Tibial artery (tissue), 4 donors: ENCODE results near the gene NGDN.

Experiments
- DNase-seq, 2 donors: peaks; one replicate each; pipeline ENCODE4 v3.0.0-alpha.2; 2019
- H3K27ac ChIP-seq, 2 donors: fragments of 200-600 bp; sonication (generic) in 1 of 2; 1 replicate in 1 of 2; 2 replicates in 1 of 2; pipeline ENCODE4 v1.5.1; 2018 to 2019; ENCODE audit warnings: mild to moderate bottlenecking in 1 of 2
- H3K27me3 ChIP-seq, 2 donors: fragments of 200-600 bp; sonication (generic) in 1 of 2; one replicate each; pipeline versions ENCODE4 v1.5.1 to v1.6.0; 2016 to 2019
- H3K36me3 ChIP-seq, 3 donors: fragments of 200-600 bp; sonication (generic) in 2 of 3; one replicate each; pipeline ENCODE4 v1.5.1; 2016 to 2019; ENCODE audit warnings: mild to moderate bottlenecking in 2 of 3
- H3K4me1 ChIP-seq, 4 donors: fragments of 200-600 bp; sonication (generic) in 2 of 4; 1 replicate in 3 of 4; 2 replicates in 1 of 4; pipeline ENCODE4 v1.5.1; 2016 to 2019
- H3K4me3 ChIP-seq, 2 donors: fragments of 200-600 bp; sonication (generic) in 1 of 2; 1 replicate in 1 of 2; 2 replicates in 1 of 2; pipeline ENCODE4 v1.5.1; 2018 to 2019; ENCODE audit warnings: mild to moderate bottlenecking in 2 of 2
- H3K9me3 ChIP-seq, 3 donors: fragments of 200-600 bp; sonication (generic) in 1 of 3; one replicate each; pipeline ENCODE4 v1.5.1; 2016 to 2019
- CTCF ChIP-seq, 2 experiments: fragments of 200-600 bp in 1 of 2; fragments of 450-650 bp in 1 of 2; IDR thresholded peaks; one replicate each; pipeline ENCODE4 v1.5.1; 2017 to 2019; ENCODE audit warnings: antibody characterized with exemption in 2 of 2, mild to moderate bottlenecking in 1 of 2, moderate library complexity in 1 of 2
- intact Hi-C: fragments of 100-400 bp; cut with DNase I; formaldehyde crosslinking; loops from one replicate; pipeline ENCODE4 v1.15.0; 2023; ENCODE audit warnings: low total_unique reads

NGDN gene

GRCh38 chr14:23430016-23430722 lies 39.3 kb upstream of the NGDN start:
- no peaks in the 10 kb centered on the region for H3K36me3 ChIP-seq
- H3K9me3 ChIP-seq, result no peaks in the 10 kb centered on the region
- H3K27ac ChIP-seq, result no peak overlapping the region
- intact Hi-C loops, result no loop called here
- H3K4me3 ChIP-seq, result no peak overlapping the region
- peaks cover 0 to 7% of the 10 kb centered on the region in 2 donors for H3K27me3 ChIP-seq
- H3K4me1 ChIP-seq, result no peaks in the 10 kb centered on the region
- no peak for TF ChIP-seq CTCF (IDR thresholded peaks at IDR 0.05)
- peak; percentile 11 to 35 for DNase-seq

- peak; percentile 12 to 25 for DNase-seq
- TF ChIP-seq CTCF (IDR thresholded peaks at IDR 0.05), result no peak
- H3K27me3 ChIP-seq, result peaks cover 0 to 8% of the 10 kb centered on the region in 2 donors
- intact Hi-C loops, result no loop called here
- H3K9me3 ChIP-seq, result no peaks in the 10 kb centered on the region
- no peak overlapping the region for H3K27ac ChIP-seq
- no peaks in the 10 kb centered on the region for H3K4me1 ChIP-seq
- no peaks in the 10 kb centered on the region for H3K36me3 ChIP-seq
- no peak overlapping the region for H3K4me3 ChIP-seq
These were observed 38.8 kb upstream of the NGDN start for GRCh38 chr14:23430723-23431085.

GRCh38 chr14:23431486-23431885 lies 38.0 kb upstream of the NGDN start:
- Histone ChIP-seq H3K4me1 (no peaks in the 10 kb centered on the region), H3K27me3 (peaks cover 0 to 15% of the 10 kb centered on the region in 2 donors), H3K4me3 (no peak overlapping the region), H3K36me3 (no peaks in the 10 kb centered on the region), H3K27ac (no peak overlapping the region), H3K9me3 (no peaks in the 10 kb centered on the region)
- TF ChIP-seq CTCF (IDR thresholded peaks at IDR 0.05), result no peak
- intact Hi-C loops, result no loop called here
- peak; percentile 16 to 59 for DNase-seq

GRCh38 chr14:23432102-23432925 lies 37.2 kb upstream of the NGDN start:
- peak; percentile 7 to 47 for DNase-seq
- Histone ChIP-seq H3K9me3 (no peaks in the 10 kb centered on the region), H3K27me3 (peaks cover 0 to 12% of the 10 kb centered on the region in 2 donors), H3K4me1 (no peaks in the 10 kb centered on the region), H3K4me3 (no peak overlapping the region), H3K36me3 (no peaks in the 10 kb centered on the region), H3K27ac (no peak overlapping the region)
- no peak for TF ChIP-seq CTCF (IDR thresholded peaks at IDR 0.05)
- intact Hi-C loops, result no loop called here

- intact Hi-C loops, result no loop called here
- TF ChIP-seq CTCF (IDR thresholded peaks at IDR 0.05), result no peak
- peak; percentile 2 to 57 for DNase-seq
- H3K4me1 ChIP-seq, result no peaks in the 10 kb centered on the region
- H3K4me3 ChIP-seq, result no peak overlapping the region
- H3K27ac ChIP-seq, result no peak overlapping the region
- H3K9me3 ChIP-seq, result no peaks in the 10 kb centered on the region
- H3K36me3 ChIP-seq, result no peaks in the 10 kb centered on the region
- peaks cover 0 to 12% of the 10 kb centered on the region in 2 donors for H3K27me3 ChIP-seq
These were observed 36.6 kb upstream of the NGDN start for GRCh38 chr14:23432946-23433345.
